GM12801 (cell line): ENCODE results near the gene NOSIP.

Experiments used
- TF ChIP-seq, protein P1 (sequence below): IDR thresholded peaks from one replicate; pipeline ENCODE4 v1.5.1; 2011; ENCODE audit warnings: control low read depth; ENCODE audit not compliant: insufficient read length; ENCODE audit errors: extremely low read depth

The NOSIP gene

DNA sequence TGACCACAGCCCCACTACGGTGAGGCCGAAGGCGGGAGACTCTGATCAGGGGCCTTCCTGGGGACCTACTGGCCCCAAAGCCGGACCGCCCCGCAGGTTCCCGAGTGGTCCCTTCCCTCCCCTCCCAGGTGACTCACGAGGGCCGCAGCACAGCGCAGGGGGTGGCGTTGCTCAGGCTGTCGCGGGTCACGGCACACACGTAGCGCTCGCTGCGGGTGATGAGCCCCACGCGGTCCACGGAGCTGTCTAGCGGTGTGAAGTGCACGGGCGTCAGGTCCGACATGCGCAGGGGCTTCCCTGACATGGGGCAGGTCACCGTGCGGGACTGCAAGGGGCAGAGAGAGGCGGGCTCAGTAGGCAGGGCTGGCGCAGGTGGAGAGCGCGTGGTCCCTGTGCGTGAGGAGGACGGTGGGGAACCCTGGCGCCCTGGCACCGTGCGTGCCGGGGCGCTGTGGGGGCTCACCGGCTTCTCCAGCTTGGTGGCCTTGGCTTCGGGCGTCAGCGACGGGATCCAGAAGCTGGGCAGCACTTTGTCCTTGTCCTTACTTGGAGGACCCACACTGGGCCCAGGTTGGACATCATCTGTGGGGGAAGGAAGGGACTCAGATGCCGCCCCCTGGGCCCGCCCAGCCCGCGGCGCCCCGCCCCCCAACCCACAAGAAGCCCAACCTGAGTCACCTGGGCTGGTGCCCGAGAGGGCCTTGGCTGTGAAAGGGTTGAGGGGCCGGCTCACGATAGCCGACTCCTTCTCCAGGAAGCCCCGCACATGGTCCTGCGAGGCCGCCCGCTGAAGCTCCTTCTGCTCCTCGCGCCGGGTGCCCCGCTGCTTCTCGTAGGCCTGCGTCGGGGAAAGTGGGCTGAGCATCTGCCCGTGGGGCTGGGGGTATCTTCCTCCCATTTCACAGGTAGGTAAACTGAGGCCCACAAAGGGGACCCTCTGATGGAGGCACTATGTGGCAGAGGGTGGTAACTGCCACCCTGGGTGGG lies 23.7 kb downstream of the NOSIP start:
- TF ChIP-seq, protein P1, sequence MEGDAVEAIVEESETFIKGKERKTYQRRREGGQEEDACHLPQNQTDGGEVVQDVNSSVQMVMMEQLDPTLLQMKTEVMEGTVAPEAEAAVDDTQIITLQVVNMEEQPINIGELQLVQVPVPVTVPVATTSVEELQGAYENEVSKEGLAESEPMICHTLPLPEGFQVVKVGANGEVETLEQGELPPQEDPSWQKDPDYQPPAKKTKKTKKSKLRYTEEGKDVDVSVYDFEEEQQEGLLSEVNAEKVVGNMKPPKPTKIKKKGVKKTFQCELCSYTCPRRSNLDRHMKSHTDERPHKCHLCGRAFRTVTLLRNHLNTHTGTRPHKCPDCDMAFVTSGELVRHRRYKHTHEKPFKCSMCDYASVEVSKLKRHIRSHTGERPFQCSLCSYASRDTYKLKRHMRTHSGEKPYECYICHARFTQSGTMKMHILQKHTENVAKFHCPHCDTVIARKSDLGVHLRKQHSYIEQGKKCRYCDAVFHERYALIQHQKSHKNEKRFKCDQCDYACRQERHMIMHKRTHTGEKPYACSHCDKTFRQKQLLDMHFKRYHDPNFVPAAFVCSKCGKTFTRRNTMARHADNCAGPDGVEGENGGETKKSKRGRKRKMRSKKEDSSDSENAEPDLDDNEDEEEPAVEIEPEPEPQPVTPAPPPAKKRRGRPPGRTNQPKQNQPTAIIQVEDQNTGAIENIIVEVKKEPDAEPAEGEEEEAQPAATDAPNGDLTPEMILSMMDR = no peak

DNA sequence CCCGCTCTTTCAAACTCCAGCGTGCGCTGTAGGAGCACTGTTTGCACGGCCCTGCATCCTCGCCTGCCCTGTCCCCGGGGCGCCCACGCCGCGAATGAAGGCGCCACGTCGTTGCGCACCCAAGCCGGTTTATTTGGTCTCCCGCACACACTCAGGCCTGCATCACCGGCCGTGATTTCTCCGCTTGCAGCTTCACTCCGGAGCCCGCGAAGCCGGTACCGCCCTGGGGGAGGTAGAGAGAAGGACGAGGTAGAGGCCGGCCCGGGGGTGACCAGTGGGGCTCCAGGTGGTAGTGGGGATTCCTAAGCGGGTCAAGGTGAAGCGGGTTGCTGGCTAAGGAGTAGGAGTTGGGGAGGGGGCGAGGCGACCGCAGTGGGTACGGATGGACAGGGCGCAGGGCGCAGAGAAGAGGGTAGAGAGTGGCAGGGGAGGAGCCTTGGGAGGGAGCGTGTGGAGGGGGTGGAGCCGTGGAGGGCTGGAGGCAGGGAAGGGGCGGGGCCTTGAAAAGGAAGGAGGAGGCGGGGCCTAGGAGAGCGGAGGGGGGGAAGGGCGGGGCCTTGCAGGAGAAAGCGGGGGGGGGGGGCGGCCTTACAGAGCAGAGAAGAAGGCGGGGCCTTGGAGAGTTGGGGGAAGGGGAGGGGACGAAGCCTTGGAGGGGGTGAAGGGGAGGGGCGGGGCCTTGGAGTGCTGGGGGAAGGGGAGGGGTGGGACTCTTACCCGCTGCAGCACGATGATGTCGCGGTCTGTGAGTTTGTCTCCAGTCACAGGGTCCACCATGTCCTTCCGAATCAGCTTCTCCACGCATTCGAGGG lies 24.6 kb downstream of the NOSIP start:
- TF ChIP-seq, protein P1 = no peak

GRCh38 chr19:49554701-49555181 lies 25.6 kb downstream of the NOSIP start:
- TF ChIP-seq, protein P1 = no peak

- TF ChIP-seq, protein P1 = no peak
Measured at GRCh38 chr19:49553451-49554271, 26.7 kb downstream of the NOSIP start.

DNA sequence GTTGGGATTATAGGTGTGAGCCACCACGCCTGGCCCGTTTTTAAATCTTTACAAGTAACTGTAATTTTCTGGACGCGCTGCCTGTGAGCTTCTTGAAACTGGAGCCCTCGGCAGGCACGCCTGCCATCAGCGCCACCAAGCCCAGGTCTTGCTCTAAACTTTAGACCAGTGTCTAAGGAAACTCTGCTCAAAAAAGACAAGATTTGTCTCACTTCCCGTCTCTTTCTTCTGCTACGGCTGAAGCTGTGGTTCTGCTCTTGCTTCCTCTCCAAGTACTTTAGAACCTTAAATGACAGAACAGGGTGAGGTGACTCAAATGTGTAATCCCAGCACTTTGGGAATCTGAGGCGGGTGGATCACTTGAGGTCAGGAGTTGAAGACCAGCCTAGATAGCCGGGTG lies 27.6 kb downstream of the NOSIP start:
- TF ChIP-seq, protein P1 = no peak

DNA sequence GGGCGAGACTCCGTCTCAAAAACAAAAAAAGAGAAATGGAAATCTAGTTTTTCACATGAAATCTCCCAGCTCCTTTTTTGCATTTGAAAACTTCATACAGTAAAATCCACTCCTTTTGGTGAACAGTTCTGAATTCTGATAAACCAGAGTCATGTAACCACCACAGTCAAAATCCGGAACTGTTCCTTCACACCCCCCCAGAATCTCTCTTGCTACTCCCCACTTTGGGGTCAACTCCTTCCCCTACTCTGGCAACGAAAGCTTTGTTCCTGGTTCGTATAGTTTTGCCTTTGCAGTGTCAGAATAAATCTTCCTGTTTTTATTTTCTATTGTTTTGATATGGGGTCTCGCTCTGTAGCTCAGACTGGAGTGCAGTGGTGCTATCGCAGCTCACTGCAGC lies 28.8 kb downstream of the NOSIP start:
- TF ChIP-seq, protein P1 = no peak

GRCh38 chr19:49549045-49549444 lies 31.3 kb downstream of the NOSIP start:
- TF ChIP-seq, protein P1 = no peak
